Cardiac fibroblast (primary cell): Measurements from ENCODE around the gene TRAPPC2L.
A peak's percentile ranks its signal among the peaks of the same experiment; 100 is the strongest.

Experiments used
- DNase-seq, 2 donors: peaks; one replicate each; pipeline versions ENCODE4 v3.0.0 to v3.0.0-alpha.2; 2010; ENCODE audit warnings: low read depth in 2 of 2
- H3K4me3 ChIP-seq, 2 donors: replicated peaks in 1 of 2; 1 replicate in 1 of 2; 2 replicates in 1 of 2; pipeline ENCODE4 v1.5.1; 2011; ENCODE audit warnings: low read depth in 2 of 2, low read length in 2 of 2, mild to moderate bottlenecking in 2 of 2, moderate library complexity in 1 of 2
- TF ChIP-seq, protein P1 (sequence below): IDR thresholded peaks from one replicate; pipeline ENCODE4 v1.5.1; 2011; ENCODE audit warnings: low read depth, mild to moderate bottlenecking, low read length, inconsistent platforms

TRAPPC2L gene, protein sequence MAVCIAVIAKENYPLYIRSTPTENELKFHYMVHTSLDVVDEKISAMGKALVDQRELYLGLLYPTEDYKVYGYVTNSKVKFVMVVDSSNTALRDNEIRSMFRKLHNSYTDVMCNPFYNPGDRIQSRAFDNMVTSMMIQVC

DNA sequence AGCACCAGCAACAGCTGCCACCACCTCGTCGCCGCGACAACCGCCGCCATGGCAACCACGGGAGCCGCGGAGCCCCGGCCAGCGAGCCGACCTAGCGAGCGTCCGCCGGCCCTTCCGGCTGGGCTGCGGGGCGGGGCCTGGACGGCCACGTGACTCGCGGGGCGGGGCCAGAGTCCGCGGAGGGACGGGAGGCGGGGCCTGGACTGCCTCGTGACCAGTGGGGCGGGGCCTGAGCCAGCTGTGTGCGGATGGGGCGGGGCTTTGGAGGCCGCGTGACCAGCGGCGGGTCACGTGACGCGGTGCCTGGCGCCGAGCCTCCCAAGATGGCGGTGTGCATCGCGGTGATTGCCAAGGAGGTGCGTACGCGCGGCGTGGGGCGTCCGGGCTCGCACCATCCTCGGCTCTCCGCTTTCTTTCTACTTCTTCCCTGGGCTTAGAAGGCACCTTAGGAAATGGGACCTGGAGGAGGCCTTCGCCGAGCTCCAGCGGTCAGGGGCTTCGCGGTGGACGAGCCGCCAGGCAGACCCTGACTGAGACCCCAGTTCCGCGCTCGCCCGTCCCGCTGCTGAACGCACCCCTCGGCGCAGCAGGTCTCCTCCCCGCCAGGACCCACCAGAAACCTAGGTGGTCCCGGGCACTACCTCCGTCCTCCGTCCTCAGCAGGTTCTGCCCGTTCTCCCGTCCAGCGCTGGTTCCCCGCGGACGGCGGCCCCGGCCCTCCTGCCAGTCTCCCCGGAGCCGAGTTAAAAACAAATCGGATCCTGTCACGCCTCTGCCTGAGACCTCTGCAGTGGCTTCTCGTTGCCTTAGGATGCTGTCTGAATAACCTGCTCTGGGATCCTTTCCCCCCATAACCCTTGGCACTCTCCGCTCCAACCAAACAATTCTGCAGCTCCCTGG lies at the start of gene TRAPPC2L, which contains the start of gene GALNS:
Gene TRAPPC2L (plus strand): TSS at position 300 of the 900 bp plus-strand sequence. CDS start 24 bp downstream, at position 324.
Gene GALNS (minus strand): TSS at position 120 of the 900 bp plus-strand sequence. CDS start 70 bp downstream, at position 50.
- H3K4me3 ChIP-seq: peak within 1 kb of the TSS; percentile 99
- TF ChIP-seq, protein P1, sequence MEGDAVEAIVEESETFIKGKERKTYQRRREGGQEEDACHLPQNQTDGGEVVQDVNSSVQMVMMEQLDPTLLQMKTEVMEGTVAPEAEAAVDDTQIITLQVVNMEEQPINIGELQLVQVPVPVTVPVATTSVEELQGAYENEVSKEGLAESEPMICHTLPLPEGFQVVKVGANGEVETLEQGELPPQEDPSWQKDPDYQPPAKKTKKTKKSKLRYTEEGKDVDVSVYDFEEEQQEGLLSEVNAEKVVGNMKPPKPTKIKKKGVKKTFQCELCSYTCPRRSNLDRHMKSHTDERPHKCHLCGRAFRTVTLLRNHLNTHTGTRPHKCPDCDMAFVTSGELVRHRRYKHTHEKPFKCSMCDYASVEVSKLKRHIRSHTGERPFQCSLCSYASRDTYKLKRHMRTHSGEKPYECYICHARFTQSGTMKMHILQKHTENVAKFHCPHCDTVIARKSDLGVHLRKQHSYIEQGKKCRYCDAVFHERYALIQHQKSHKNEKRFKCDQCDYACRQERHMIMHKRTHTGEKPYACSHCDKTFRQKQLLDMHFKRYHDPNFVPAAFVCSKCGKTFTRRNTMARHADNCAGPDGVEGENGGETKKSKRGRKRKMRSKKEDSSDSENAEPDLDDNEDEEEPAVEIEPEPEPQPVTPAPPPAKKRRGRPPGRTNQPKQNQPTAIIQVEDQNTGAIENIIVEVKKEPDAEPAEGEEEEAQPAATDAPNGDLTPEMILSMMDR: no peak
- DNase-seq: peak; percentile 95 to 98

DNA sequence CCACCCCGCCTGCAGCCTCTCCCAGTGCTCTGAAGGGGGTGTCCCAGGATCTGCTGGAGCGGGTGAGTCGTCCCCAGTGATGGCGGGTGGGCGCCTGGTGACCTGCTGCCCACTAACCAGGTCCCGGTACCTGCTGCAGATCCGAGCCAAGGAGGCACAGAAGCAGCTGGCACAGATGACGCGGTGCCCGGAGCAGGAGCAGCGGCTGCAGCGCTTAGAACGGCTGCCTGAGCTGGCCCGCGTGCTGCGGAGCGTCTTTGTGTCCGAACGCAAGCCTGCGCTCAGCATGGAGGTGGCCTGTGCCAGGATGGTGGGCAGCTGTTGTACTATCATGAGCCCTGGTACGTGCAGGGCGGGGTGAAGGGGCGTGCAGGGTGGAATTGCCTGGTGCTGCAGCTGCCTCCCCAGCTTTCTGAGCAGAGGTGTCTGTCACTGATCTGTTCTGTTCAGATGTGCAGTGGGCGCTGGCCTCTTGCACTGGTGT lies 49.7 kb upstream of the TRAPPC2L start:
- DNase-seq: no peak
- H3K4me3 ChIP-seq: no peak overlapping the region
- TF ChIP-seq, protein P1: no peak

DNA sequence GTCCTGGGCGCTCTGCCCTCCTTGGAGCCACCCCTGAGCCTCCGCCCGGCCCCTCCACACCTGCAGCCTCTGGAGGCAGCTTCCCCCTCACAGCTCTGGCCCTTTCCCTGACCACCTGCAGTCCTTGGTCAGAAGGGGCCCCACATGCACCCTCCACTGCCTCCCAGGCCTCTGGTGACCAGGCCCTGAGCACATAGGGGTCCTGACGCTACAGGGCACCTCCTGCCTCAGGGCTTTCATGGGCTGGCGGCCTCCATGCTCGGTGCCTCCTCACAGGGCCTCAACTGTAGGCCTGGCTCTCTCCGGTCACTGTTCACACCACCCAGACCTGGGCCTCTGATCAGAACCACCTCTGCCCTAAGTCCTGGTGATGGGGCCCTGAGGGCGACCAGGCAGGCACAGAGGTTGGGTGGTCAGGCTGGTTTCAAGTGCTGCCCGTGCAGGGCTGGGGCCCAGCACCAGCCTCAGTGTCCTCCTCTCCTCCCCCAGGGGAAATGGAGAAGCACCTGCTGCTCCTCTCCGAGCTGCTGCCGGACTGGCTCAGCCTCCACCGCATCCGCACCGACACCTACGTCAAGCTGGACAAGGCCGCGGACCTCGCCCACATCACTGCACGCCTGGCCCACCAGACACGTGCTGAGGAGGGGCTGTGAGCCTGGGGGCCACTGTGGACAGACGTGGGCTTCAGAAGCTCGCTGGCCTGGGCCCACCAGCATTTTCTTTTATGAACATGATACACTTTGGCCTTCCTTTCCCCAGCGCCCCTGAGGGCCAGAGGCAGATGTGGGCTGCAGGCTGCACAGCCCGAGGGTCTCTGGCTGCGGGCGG lies 49.1 kb upstream of the TRAPPC2L start:
- no peak overlapping the region for H3K4me3 ChIP-seq
- TF ChIP-seq, protein P1: no peak
- DNase-seq: no peak

DNA sequence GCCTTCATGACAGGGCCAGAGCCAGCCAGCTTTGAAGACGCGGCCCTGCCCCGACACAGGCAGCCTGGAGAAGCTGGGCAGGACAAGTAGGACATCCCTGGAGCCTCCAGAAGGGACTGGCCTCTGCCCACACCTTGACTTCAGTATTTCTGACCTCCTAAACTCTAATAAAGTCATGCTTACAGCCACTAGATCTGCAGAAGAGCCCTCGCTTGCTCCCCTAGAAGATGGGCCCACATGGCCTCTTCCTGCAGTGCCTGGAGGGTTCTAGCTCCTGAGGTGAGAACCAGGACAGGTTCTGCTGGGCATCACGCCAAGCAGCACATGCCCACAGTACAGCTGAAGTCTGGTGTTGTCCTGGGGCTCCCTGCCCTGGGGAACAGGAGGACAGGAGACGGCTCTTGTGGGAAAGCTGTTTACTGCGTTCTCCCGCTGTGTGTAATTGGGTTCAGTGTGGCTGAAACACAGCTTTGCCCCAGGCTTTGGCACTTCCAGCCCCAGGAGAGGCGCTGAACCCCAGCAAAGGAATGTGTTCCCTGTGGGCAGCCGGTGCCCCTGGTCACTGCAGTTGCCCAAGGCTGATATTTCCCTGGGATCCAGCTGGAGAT lies 47.8 kb upstream of the TRAPPC2L start:
- TF ChIP-seq, protein P1: no peak
- H3K4me3 ChIP-seq: no peak overlapping the region
- DNase-seq: no peak

DNA sequence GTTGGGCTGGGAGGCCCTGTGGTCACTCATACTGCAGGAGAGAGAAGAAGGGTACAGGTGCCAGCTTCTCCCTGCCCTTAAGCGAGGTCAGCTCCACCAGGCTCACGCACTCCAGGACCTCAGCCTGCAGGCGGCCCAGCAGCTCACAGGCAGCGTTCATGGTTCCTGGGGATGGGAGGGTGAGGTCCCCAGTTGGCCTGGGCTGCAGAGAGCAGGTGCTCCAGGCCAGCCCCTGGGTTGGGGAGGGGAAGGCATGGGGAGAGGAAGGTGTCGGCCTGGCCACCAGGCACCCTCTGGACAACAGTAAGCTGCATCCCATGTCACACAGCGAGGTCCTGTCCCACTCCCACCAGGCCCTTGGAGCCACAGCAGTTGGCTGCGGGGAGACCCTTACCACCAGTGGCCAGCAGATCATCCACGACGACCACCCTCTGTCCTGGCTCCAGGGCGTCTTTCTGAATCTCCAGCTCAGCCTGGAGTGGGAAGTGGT lies 47.2 kb upstream of the TRAPPC2L start:
- TF ChIP-seq, protein P1: no peak
- DNase-seq: no peak
- peak overlapping the region; percentile 71 to 77 for H3K4me3 ChIP-seq
